Rectal smooth muscle tissue (tissue), 1 donor: ENCODE measurements around the gene EFR3B.

Source experiments
- H3K27ac ChIP-seq: one replicate; pipeline ENCODE4 v1.7.0; 2013; ENCODE audit warnings: low read depth, low read length, inconsistent platforms
- H3K27me3 ChIP-seq: one replicate; pipeline ENCODE4 v1.7.0; 2013; ENCODE audit warnings: low read length; ENCODE audit not compliant: control insufficient read depth, insufficient read depth
- H3K36me3 ChIP-seq: one replicate; pipeline ENCODE4 v1.7.0; 2013; ENCODE audit warnings: low read length; ENCODE audit not compliant: control insufficient read depth, insufficient read depth
- H3K4me1 ChIP-seq: one replicate; pipeline ENCODE4 v1.7.0; 2013; ENCODE audit warnings: low read length; ENCODE audit not compliant: control insufficient read depth, insufficient read depth
- H3K4me3 ChIP-seq: one replicate; pipeline ENCODE4 v1.7.0; 2013; ENCODE audit warnings: low read length
- H3K9ac ChIP-seq: one replicate; pipeline ENCODE4 v1.7.0; 2013; ENCODE audit warnings: low read length

Gene EFR3B

GRCh38 chr2:25170888-25171287 is 129.0 kb downstream of the EFR3B start:
- H3K27me3 ChIP-seq: peaks cover 13% of the 10 kb centered on the region
- H3K36me3 ChIP-seq: no peaks in the 10 kb centered on the region

DNA sequence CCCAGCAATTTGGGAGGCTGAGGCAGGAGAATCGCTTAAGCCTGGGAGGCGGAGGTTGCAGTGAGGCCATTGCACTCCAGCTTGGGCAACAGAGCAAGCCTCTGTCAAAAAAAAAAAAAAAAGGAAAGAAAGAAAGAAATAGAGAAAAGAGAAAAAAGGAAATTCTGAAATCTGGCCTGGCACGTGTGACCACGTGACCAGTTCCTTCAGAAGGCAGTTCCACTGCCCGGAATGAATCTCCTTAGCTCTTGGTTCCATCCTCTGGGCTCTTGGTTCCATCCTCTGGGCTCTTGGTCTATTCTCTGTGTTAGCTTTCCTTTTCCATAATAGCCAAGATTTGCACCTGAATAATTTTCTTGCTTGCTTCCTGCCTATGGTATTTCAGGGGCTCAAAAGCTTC is 131.8 kb downstream of the EFR3B start:
- H3K9ac ChIP-seq: no peak overlapping the region
- no peak overlapping the region for H3K4me3 ChIP-seq
- no peaks in the 10 kb centered on the region for H3K36me3 ChIP-seq
- H3K27ac ChIP-seq: no peak overlapping the region
- H3K4me1 ChIP-seq: no peaks in the 10 kb centered on the region
- H3K27me3 ChIP-seq: peaks cover 8% of the 10 kb centered on the region

More at GRCh38 chr2:25170888-25171287, 129.0 kb downstream of the EFR3B start:
- no peak overlapping the region for H3K27ac ChIP-seq
- no peak overlapping the region for H3K9ac ChIP-seq
- no peak overlapping the region for H3K4me3 ChIP-seq
- no peaks in the 10 kb centered on the region for H3K4me1 ChIP-seq

- Histone ChIP-seq H3K36me3 (no peaks in the 10 kb centered on the region), H3K27ac (no peak overlapping the region), H3K27me3 (peaks cover 3% of the 10 kb centered on the region), H3K4me1 (no peaks in the 10 kb centered on the region), H3K9ac (no peak overlapping the region), H3K4me3 (no peak overlapping the region)
These were observed 132.5 kb downstream of the EFR3B start for GRCh38 chr2:25174192-25174861.

GRCh38 chr2:25176138-25176537 is 134.3 kb downstream of the EFR3B start:
- Histone ChIP-seq H3K27ac (no peak overlapping the region), H3K27me3 (peaks cover 3% of the 10 kb centered on the region), H3K9ac (no peak overlapping the region), H3K4me3 (no peak overlapping the region), H3K36me3 (no peaks in the 10 kb centered on the region), H3K4me1 (no peaks in the 10 kb centered on the region)

DNA sequence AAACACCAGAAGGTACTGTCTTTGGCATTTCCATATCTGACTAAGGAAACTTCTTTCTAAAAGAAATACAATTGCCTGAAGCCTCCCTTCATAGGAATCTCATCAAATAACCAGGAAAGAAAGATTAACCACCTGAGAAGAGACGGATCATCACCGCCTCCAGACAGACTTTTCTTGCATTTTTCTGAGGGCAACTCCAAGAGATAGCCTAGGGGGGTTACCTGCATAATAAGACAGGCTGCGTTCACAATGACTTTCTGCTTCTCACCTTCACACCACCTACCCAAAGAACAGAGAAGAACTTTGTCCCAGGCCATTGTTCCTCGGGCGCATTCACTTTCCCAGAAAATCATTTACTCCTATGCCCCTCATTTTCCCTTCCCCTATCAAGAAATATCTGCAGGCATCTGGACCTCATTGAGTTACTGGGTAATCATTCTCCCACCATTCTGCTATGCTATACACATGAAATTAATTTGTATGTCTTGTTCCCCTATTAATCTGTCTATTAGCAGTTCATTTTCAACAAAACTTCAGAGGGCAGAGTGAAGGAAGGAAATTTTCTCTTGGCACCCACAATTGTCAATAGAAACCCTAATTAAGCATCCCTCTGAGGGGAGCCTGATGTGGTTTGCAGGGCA is 134.8 kb downstream of the EFR3B start:
- Histone ChIP-seq H3K36me3 (no peaks in the 10 kb centered on the region), H3K9ac (no peak overlapping the region), H3K27ac (no peak overlapping the region), H3K4me3 (no peak overlapping the region), H3K27me3 (peaks cover 3% of the 10 kb centered on the region), H3K4me1 (no peaks in the 10 kb centered on the region)

DNA sequence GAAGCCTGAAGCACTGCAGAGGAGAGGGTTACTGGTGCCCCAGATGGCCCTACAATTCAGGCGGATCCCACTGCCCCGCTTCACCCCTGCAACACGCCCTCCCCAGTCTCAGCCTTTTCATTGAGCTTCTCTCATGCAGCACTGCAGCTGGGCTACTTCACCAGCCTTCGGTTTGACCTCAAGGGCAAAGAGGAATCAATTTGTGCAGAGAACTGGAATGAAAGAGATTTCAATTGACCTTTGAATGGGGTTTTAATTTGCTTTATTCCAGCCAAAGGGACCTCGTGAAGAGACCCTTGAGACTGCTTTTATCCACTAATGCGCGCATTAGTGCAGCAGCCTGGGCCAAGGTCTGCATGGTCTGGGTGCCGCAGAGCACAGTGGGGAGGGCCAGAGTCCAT is 135.3 kb downstream of the EFR3B start:
- no peaks in the 10 kb centered on the region for H3K36me3 ChIP-seq
- H3K4me1 ChIP-seq: no peaks in the 10 kb centered on the region
- no peak overlapping the region for H3K4me3 ChIP-seq
- peaks cover 3% of the 10 kb centered on the region for H3K27me3 ChIP-seq
- H3K9ac ChIP-seq: no peak overlapping the region
- no peak overlapping the region for H3K27ac ChIP-seq

DNA sequence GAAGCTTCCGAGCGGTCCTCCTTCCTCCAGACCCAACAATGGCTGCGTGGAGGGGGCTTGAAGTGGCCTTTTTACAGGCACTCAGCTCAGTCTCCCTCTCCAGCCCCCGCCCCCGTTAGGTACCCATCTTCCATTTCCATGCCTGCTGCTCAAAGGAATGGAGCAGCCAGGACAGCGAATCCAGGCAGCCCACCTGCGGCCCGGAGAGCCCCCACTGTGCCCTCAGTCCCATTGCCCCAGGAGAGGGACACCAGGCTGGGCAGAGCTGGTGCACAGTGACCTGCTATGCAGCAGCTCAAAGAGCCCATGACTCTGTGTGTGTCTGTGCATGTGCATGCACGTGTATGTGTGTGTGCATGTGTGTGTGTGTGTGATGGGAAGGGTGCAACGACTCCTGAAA is 137.1 kb downstream of the EFR3B start:
- no peak overlapping the region for H3K27ac ChIP-seq
- no peak overlapping the region for H3K4me3 ChIP-seq
- H3K36me3 ChIP-seq: no peaks in the 10 kb centered on the region
- no peaks in the 10 kb centered on the region for H3K4me1 ChIP-seq
- no peak overlapping the region for H3K9ac ChIP-seq
- peaks cover 3% of the 10 kb centered on the region for H3K27me3 ChIP-seq

DNA sequence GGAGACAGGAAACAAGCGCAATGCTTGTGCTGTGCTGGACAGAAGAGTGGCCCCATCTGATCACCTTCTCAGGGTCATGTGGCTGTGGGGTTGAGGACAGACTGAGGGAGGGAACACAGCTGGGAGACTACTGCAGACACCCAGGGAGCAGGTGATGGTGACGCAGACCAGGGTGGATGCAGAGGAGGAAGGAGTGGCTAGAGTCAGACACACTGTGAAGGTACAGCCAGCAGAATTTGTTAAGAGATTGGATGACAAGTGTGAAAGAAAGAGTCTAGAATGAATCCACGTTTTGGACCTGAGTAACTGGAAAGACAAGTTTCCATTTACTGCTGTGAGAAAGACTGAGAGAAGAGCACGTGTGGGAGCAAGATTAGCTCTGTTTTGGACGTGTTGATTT is 142.4 kb downstream of the EFR3B start:
- H3K4me1 ChIP-seq: no peaks in the 10 kb centered on the region
- H3K4me3 ChIP-seq: no peak overlapping the region
- no peak overlapping the region for H3K9ac ChIP-seq
- no peak overlapping the region for H3K27ac ChIP-seq
- no peaks in the 10 kb centered on the region for H3K27me3 ChIP-seq
- no peaks in the 10 kb centered on the region for H3K36me3 ChIP-seq

DNA sequence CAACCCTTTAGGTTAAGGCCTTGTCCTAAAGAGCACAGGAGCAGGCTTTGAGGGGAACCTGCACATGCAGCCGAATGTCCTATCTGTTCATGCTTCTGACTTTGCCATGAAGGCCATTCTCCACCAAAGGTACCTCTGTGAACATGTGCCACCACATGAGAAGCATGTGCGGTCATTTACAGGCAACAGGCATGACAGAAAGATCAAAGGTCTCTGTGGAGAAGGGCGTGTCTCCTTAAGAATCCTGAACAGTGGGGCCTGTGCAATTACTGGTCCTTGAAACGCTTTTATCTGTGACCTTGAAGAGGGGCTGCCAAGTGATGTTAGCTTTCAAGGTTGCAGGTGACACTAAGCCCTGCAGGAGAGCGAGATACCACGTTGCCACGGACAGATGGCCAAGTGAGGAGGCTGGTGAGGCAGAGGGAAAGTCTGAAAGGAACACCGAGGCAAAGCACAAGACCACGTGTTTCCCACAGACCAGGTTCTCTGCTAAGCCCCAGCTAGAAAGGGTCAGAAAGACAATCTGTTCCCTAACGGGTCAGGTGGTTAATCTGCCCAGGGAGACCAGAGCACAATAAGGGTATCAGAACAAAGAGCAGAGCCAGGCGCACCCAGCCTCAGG is 146.0 kb downstream of the EFR3B start:
- Histone ChIP-seq H3K27ac (no peak overlapping the region), H3K4me1 (no peaks in the 10 kb centered on the region), H3K27me3 (no peaks in the 10 kb centered on the region), H3K4me3 (no peak overlapping the region), H3K36me3 (no peaks in the 10 kb centered on the region), H3K9ac (no peak overlapping the region)

- Histone ChIP-seq H3K27me3 (no peaks in the 10 kb centered on the region), H3K4me3 (no peak overlapping the region), H3K4me1 (no peaks in the 10 kb centered on the region)
These were observed 146.5 kb downstream of the EFR3B start for GRCh38 chr2:25188405-25188804.

GRCh38 chr2:25190536-25190935 is 148.7 kb downstream of the EFR3B start:
- Histone ChIP-seq H3K27ac (no peak overlapping the region), H3K9ac (no peak overlapping the region)

More at GRCh38 chr2:25188405-25188804, 146.5 kb downstream of the EFR3B start:
- no peak overlapping the region for H3K9ac ChIP-seq
- H3K27ac ChIP-seq: no peak overlapping the region
- H3K36me3 ChIP-seq: no peaks in the 10 kb centered on the region

GRCh38 chr2:25194576-25195122 is 152.8 kb downstream of the EFR3B start:
- Histone ChIP-seq H3K4me3 (no peak overlapping the region), H3K36me3 (no peaks in the 10 kb centered on the region), H3K27ac (no peak overlapping the region), H3K27me3 (no peaks in the 10 kb centered on the region), H3K4me1 (no peaks in the 10 kb centered on the region), H3K9ac (no peak overlapping the region)

More at GRCh38 chr2:25190536-25190935, 148.7 kb downstream of the EFR3B start:
- Histone ChIP-seq H3K4me3 (no peak overlapping the region), H3K36me3 (no peaks in the 10 kb centered on the region), H3K4me1 (no peaks in the 10 kb centered on the region), H3K27me3 (no peaks in the 10 kb centered on the region)
